Fibroblast of the aortic adventitia (primary cell): ENCODE results near the gene SEMG2. TPM values are rescaled to one million over a fixed set of nuclear protein-coding genes. Genes with fewer than 3 reads are reported as not detected.

ENCODE experiments used
- DNase-seq: peaks from one replicate; pipeline ENCODE4 v3.0.0-alpha.2; 2010; ENCODE audit warnings: low read depth
- H3K4me3 ChIP-seq: 2 replicates; pipeline ENCODE4 v1.5.1; 2011; ENCODE audit warnings: low read depth, mild to moderate bottlenecking, control low read depth, low read length, moderate library complexity
- CTCF ChIP-seq: IDR thresholded peaks from 2 replicates; pipeline ENCODE4 v1.5.1; 2011; ENCODE audit warnings: mild to moderate bottlenecking, low read length, control low read depth, inconsistent platforms; ENCODE audit not compliant: insufficient read depth
- total RNA-seq: library from RNA; depleted of rRNA; stranded (reverse); fragments of >200 nt; gene quantifications from 2 replicates; pipeline ENCODE4 v1.2.3, GENCODE V29; 2012; ENCODE audit warnings: low replicate concordance

SEMG2 gene
- total RNA-seq, 1 donor, result not detected

- DNase-seq, result no peak
- no peak for TF ChIP-seq CTCF
- no peak overlapping the region for H3K4me3 ChIP-seq
These were observed 27.4 kb downstream of the SEMG2 start for GRCh38 chr20:45248609-45249008.

- no peak for TF ChIP-seq CTCF
- H3K4me3 ChIP-seq, result no peak overlapping the region
- DNase-seq, result peak; percentile 5
These were observed 30.8 kb downstream of the SEMG2 start for GRCh38 chr20:45251884-45252560.

GRCh38 chr20:45253261-45253660 lies 32.1 kb downstream of the SEMG2 start:
- DNase-seq, result no peak
- TF ChIP-seq CTCF, result no peak
- no peak overlapping the region for H3K4me3 ChIP-seq

- no peak for TF ChIP-seq CTCF
- peak; percentile 77 for DNase-seq
- no peak within 1 kb of the TSS for H3K4me3 ChIP-seq
These were observed 33.5 kb downstream of the SEMG2 start, which contains the start of gene SLPI for GRCh38 chr20:45254383-45255262. Gene SLPI, minus strand, starts transcription at chr20:45254564. Its CDS starts 21 bp downstream, at chr20:45254543.

- H3K4me3 ChIP-seq, result no peak overlapping the region
- no peak for DNase-seq
- no peak for TF ChIP-seq CTCF
These were observed 36.0 kb downstream of the SEMG2 start for GRCh38 chr20:45257161-45257560.

- no peak for DNase-seq
- no peak for TF ChIP-seq CTCF
- no peak overlapping the region for H3K4me3 ChIP-seq
These were observed 36.5 kb downstream of the SEMG2 start for GRCh38 chr20:45257711-45258110.
